ENCODE measurements around the gene ACP1. TPM values are rescaled to one million over a fixed set of nuclear protein-coding genes. Genes with fewer than 3 reads are reported as not detected.

Gene ACP1
- total and polyA plus RNA-seq, 10 of the 15 experiments (the other 5 are each of a cell fraction or from before 2014, with no cell fraction given): 120 to 468 (median 175) TPM

- TF ChIP-seq MAX (IDR thresholded peaks at IDR 0.05; ENCODE audit: low read depth, low read length) (no peak), BCL3 (IDR thresholded peaks at IDR 0.05; ENCODE audit: borderline replicate concordance, insufficient read depth, low read depth, low read length, poor library complexity, severe bottlenecking) (no peak), YBX1 (IDR thresholded peaks at IDR 0.05) (no peak)
These were observed 31.6 kb downstream of the ACP1 start (continued) for GRCh38 chr2:296354-296753.

GRCh38 chr2:305366-305765 is 40.6 kb downstream of the ACP1 start:
- ChIA-PET SMC1A (ENCODE audit: uncharacterized antibody, unreplicated experiment) (interaction anchor here (1.1 kb wide), 1 partner anchor 30 kb away, joined by 3 read pairs; no protein-coding TSS in a partner anchor), RAD21 (ENCODE audit: unreplicated experiment) (no interaction called here), CTCF (no interaction called here), POLR2A (no interaction called here)
- Histone ChIP-seq H3K9me3 (replicated peaks; ENCODE audit: control insufficient read depth, insufficient read depth, low read length) (no peaks in the 10 kb centered on the region), H3K27ac (ENCODE audit: control insufficient read depth, insufficient read depth) (no peak overlapping the region), H3K4me2 (ENCODE audit: control insufficient read depth, insufficient read depth) (no peak overlapping the region), H2AFZ (ENCODE audit: control insufficient read depth, low read depth, low read length) (no peak overlapping the region), H3K4me1 (ENCODE audit: control insufficient read depth, insufficient read depth, low read length) (no peaks in the 10 kb centered on the region), H3K36me3 (ENCODE audit: control insufficient read depth in 2 of 2, insufficient read depth in 2 of 2, low read length in 1 of 2) (no peaks in the 10 kb centered on the region), H3K79me2 (ENCODE audit: control insufficient read depth, insufficient read depth, low read length) (no peaks in the 10 kb centered on the region), H3K9ac (ENCODE audit: control insufficient read depth, insufficient read depth, low read length) (no peak overlapping the region), H4K20me1 (ENCODE audit: control insufficient read depth, insufficient read depth) (no peaks in the 10 kb centered on the region), H3K4me3 (no peak overlapping the region), H3K27me3 (replicated peaks in 1 of 2; ENCODE audit: control insufficient read depth in 2 of 2, insufficient read depth in 2 of 2, low read length in 1 of 2) (no peaks in the 10 kb centered on the region)
- WGBS (ENCODE audit: insufficient coverage, insufficient replicate concordance, low lambda C conversion rate, missing lambda C conversion rate): 28% methylated on average over 9 of the region's 9 CpGs
- in situ Hi-C loops (cut with MboI) (no loop called here), intact Hi-C loops (cut with micrococcal nuclease; ENCODE audit: unreplicated experiment) (no loop called here)
- no peak for FAIRE-seq
- no peak for ATAC-seq
- BruUV-seq (replicated peaks): no TSS peak
- no peak for DNase-seq (ENCODE audit: low read depth, low spot score)
- TF ChIP-seq SUZ12 (IDR thresholded peaks at IDR 0.05; ENCODE audit: unreplicated experiment): no peak
